GM20000 (cell line): ENCODE measurements around the gene SIMC1.

Experiments
- DNase-seq: peaks from one replicate; pipeline ENCODE4 v3.0.0; 2012; ENCODE audit warnings: low spot score
- TF ChIP-seq, protein P1 (sequence below): IDR thresholded peaks from 2 replicates; pipeline ENCODE4 v1.5.1; 2012; ENCODE audit warnings: mild to moderate bottlenecking, control low read depth; ENCODE audit errors: extremely low read depth, missing control alignments

SIMC1 gene

GRCh38 chr5:176394881-176395675 lies 156.9 kb downstream of the SIMC1 start:
- TF ChIP-seq, protein P1, sequence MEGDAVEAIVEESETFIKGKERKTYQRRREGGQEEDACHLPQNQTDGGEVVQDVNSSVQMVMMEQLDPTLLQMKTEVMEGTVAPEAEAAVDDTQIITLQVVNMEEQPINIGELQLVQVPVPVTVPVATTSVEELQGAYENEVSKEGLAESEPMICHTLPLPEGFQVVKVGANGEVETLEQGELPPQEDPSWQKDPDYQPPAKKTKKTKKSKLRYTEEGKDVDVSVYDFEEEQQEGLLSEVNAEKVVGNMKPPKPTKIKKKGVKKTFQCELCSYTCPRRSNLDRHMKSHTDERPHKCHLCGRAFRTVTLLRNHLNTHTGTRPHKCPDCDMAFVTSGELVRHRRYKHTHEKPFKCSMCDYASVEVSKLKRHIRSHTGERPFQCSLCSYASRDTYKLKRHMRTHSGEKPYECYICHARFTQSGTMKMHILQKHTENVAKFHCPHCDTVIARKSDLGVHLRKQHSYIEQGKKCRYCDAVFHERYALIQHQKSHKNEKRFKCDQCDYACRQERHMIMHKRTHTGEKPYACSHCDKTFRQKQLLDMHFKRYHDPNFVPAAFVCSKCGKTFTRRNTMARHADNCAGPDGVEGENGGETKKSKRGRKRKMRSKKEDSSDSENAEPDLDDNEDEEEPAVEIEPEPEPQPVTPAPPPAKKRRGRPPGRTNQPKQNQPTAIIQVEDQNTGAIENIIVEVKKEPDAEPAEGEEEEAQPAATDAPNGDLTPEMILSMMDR = no peak
- DNase-seq = no peak
